Stomach (tissue), 4 donors: ENCODE measurements around the gene MCOLN2.

ENCODE experiments used
- CTCF ChIP-seq, 7 experiments: fragments of 450-650 bp in 4 of 7; fragments of 200-600 bp in 3 of 7; sonication (generic) in 3 of 7; IDR thresholded peaks; one replicate each; pipeline ENCODE4 v1.5.1; 2016 to 2019; ENCODE audit warnings: antibody characterized with exemption in 7 of 7, control low read depth in 2 of 7, mild to moderate bottlenecking in 1 of 7
- EP300 ChIP-seq: sonication (generic); formaldehyde crosslinking; IDR thresholded peaks from one replicate; pipeline ENCODE4 v1.6.1; 2017; ENCODE audit warnings: antibody characterized with exemption
- POLR2A ChIP-seq, 4 donors: fragments of 450-650 bp; IDR thresholded peaks; one replicate each; pipeline ENCODE4 v1.6.1; 2016; ENCODE audit warnings: antibody characterized with exemption in 4 of 4, control low read depth in 2 of 4, mild to moderate bottlenecking in 1 of 4, moderate library complexity in 1 of 4

GRCh38 chr1:84890566-84890965, 106.3 kb downstream of the MCOLN2 start:
- no peak for TF ChIP-seq POLR2A (IDR thresholded peaks at IDR 0.05)
- TF ChIP-seq CTCF (IDR thresholded peaks at IDR 0.05) = no peak
- TF ChIP-seq EP300 = no peak
